ENCODE data around the gene PITPNB. TPM values are rescaled to one million over a fixed set of nuclear protein-coding genes. Genes with fewer than 3 reads are reported as not detected.

The PITPNB gene
- total RNA-seq, 1 experiment from 2014 or later: 135 TPM

DNA sequence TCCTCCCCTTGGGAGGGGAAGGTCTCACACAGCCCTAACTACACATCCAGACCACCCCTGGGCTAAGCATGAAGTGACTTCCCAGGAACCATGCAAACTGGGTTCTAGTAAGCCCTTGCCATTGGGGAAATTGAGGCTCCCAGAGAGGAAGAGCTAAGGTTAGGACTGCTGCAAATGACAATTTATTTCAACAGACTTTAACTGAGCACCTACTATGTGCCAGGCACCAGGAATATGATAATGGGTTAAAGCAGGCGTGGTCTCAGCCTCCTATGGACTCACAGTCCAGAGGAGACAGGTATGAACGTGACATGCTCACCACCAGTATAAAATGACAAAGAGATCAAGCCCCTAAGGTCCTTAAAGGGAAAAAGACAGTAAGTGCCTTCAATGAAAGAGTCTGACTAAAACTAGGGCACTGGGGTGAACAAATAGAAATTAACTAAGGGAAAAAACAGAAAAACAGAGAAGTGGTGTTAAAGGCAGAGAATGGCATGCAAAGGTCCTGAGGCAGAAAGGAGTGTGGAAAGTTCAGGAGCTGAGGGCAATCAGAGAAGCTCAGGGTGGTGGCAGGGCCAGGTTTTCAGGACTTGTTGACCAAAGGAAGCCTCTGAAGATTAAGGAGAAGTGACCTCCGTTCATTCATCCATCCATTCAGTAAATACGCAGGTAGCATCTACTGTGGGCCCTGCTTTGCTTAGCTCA lies 103.1 kb downstream of the PITPNB start:
- Histone ChIP-seq H3K9me3 (ENCODE audit: low read depth, low read length, poor library complexity, severe bottlenecking) (no peaks in the 10 kb centered on the region), H3K27ac (ENCODE audit: low read depth, low read length, poor library complexity, severe bottlenecking) (no peak overlapping the region), H3K27me3 (replicated peaks; ENCODE audit: insufficient read depth, low read depth, low read length, poor library complexity) (no peaks in the 10 kb centered on the region), H3K4me1 (ENCODE audit: insufficient read depth, low read length, poor library complexity, severe bottlenecking) (peaks cover under 1% of the 10 kb centered on the region), H3K36me3 (ENCODE audit: insufficient read depth, low read length, poor library complexity, severe bottlenecking) (no peaks in the 10 kb centered on the region), H3K4me3 (ENCODE audit: low read depth, low read length, poor library complexity, severe bottlenecking) (no peak overlapping the region)
- ChIA-PET POLR2A (ENCODE audit: low non-redundant PET) (no interaction called here), CTCF (no interaction called here)
- DNase-seq (ENCODE audit: low spot score): no peak
- BruUV-seq (replicated peaks): no TSS peak
- intact Hi-C loops (cut with micrococcal nuclease; ENCODE audit: unreplicated experiment): no loop called here
- TF ChIP-seq EZH2 (IDR thresholded peaks at IDR 0.05; ENCODE audit: borderline replicate concordance, low read depth, low read length, poor library complexity, severe bottlenecking): no peak
- TF ChIP-seq, protein P1, sequence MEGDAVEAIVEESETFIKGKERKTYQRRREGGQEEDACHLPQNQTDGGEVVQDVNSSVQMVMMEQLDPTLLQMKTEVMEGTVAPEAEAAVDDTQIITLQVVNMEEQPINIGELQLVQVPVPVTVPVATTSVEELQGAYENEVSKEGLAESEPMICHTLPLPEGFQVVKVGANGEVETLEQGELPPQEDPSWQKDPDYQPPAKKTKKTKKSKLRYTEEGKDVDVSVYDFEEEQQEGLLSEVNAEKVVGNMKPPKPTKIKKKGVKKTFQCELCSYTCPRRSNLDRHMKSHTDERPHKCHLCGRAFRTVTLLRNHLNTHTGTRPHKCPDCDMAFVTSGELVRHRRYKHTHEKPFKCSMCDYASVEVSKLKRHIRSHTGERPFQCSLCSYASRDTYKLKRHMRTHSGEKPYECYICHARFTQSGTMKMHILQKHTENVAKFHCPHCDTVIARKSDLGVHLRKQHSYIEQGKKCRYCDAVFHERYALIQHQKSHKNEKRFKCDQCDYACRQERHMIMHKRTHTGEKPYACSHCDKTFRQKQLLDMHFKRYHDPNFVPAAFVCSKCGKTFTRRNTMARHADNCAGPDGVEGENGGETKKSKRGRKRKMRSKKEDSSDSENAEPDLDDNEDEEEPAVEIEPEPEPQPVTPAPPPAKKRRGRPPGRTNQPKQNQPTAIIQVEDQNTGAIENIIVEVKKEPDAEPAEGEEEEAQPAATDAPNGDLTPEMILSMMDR (conservative IDR thresholded peaks at IDR 0.05; ENCODE audit: low read depth, low read length): no peak

DNA sequence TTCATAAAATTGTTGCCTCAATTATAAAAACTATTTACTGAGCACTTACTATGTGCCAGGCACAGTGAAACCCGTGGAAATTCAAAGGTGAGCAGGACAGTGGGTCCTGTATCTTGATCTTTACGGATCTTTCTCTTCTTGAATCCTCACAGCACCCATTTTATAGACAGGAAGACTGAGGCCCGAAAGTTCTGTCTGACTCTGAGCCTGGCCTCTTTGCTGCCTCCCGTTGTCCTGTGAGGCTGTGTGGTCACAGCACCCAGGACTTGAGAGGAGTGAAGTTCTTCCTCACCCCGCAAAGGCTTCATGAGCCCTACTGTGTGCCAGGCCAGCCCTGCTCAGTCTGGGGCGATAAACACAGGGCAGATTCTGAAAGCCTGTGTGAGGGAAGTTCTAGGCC lies 104.1 kb downstream of the PITPNB start:
- no peak overlapping the region for H3K4me3 ChIP-seq (ENCODE audit: low read depth, low read length, poor library complexity, severe bottlenecking)
- H3K9me3 ChIP-seq (ENCODE audit: low read depth, low read length, poor library complexity, severe bottlenecking): no peaks in the 10 kb centered on the region
- no peaks in the 10 kb centered on the region for H3K27me3 ChIP-seq (replicated peaks; ENCODE audit: insufficient read depth, low read depth, low read length, poor library complexity)
- DNase-seq (ENCODE audit: low spot score): no peak
- ChIA-PET POLR2A (ENCODE audit: low non-redundant PET) (no interaction called here), CTCF (no interaction called here)
- no TSS peak for BruUV-seq (replicated peaks)
- H3K27ac ChIP-seq (ENCODE audit: low read depth, low read length, poor library complexity, severe bottlenecking): no peak overlapping the region
- H3K36me3 ChIP-seq (ENCODE audit: insufficient read depth, low read length, poor library complexity, severe bottlenecking): no peaks in the 10 kb centered on the region
- peaks cover 10% of the 10 kb centered on the region for H3K4me1 ChIP-seq (ENCODE audit: insufficient read depth, low read length, poor library complexity, severe bottlenecking)
- intact Hi-C loops (cut with micrococcal nuclease; ENCODE audit: unreplicated experiment): no loop called here
- TF ChIP-seq, protein P1 (conservative IDR thresholded peaks at IDR 0.05; ENCODE audit: low read depth, low read length): no peak
- no peak for TF ChIP-seq EZH2 (IDR thresholded peaks at IDR 0.05; ENCODE audit: borderline replicate concordance, low read depth, low read length, poor library complexity, severe bottlenecking)

DNA sequence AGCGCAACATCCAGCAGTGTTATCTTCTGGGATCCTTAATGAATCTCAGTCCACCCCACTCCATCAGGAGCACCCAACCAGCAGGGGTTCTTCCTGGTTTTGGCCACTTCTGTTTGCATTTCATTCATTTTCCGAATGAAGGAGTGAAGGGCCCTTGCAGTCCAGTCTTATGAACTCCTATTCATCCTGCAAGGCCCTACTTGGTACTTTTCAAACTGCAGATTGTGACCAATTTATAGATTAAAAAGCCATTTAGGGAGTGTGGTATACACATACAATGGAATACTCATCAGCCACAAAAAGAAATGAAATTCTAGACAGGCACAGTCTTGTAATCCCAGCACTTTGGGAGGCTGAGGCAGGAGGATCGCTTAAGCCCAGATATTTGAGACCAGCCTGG lies 107.3 kb downstream of the PITPNB start:
- H3K4me1 ChIP-seq (ENCODE audit: insufficient read depth, low read length, poor library complexity, severe bottlenecking): peaks cover 13% of the 10 kb centered on the region
- intact Hi-C loops (cut with micrococcal nuclease; ENCODE audit: unreplicated experiment): no loop called here
- CTCF ChIA-PET: no interaction called here
- no peaks in the 10 kb centered on the region for H3K27me3 ChIP-seq (replicated peaks; ENCODE audit: insufficient read depth, low read depth, low read length, poor library complexity)
- POLR2A ChIA-PET (ENCODE audit: low non-redundant PET): no interaction called here
- no peaks in the 10 kb centered on the region for H3K9me3 ChIP-seq (ENCODE audit: low read depth, low read length, poor library complexity, severe bottlenecking)
- no TSS peak for BruUV-seq (replicated peaks)
- no peak for TF ChIP-seq EZH2 (IDR thresholded peaks at IDR 0.05; ENCODE audit: borderline replicate concordance, low read depth, low read length, poor library complexity, severe bottlenecking)
- TF ChIP-seq, protein P1 (conservative IDR thresholded peaks at IDR 0.05; ENCODE audit: low read depth, low read length): no peak
- H3K27ac ChIP-seq (ENCODE audit: low read depth, low read length, poor library complexity, severe bottlenecking): no peak overlapping the region
- no peaks in the 10 kb centered on the region for H3K36me3 ChIP-seq (ENCODE audit: insufficient read depth, low read length, poor library complexity, severe bottlenecking)
- H3K4me3 ChIP-seq (ENCODE audit: low read depth, low read length, poor library complexity, severe bottlenecking): no peak overlapping the region
- no peak for DNase-seq (ENCODE audit: low spot score)
